ENCODE data around the gene PLA1A. TPM values are rescaled to one million over a fixed set of nuclear protein-coding genes. Genes with fewer than 3 reads are reported as not detected.

The PLA1A gene
- total and polyA plus RNA-seq, 11 donors: 0.58 to 23.8 (median 1.8) TPM

GRCh38 chr3:119619094-119619493 lies 21.4 kb downstream of the PLA1A start:
- 73 to 78% (median 76%) methylated on average over 7 of the region's 7 CpGs for WGBS, 4 donors
- no peak overlapping the region for H3K27ac ChIP-seq
- no peak for DNase-seq
- peak overlapping the region in 1 of 12 donors; percentile 1 for H3K4me3 ChIP-seq
- no peaks in the 10 kb centered on the region for H3K9me3 ChIP-seq
- TF ChIP-seq CTCF (IDR thresholded peaks at IDR 0.05) (no peak), POLR2A (IDR thresholded peaks at IDR 0.05) (no peak)
- H3K36me3 ChIP-seq: no peaks in the 10 kb centered on the region
- H3K27me3 ChIP-seq: no peaks in the 10 kb centered on the region
- H3K4me1 ChIP-seq: no peaks in the 10 kb centered on the region
- intact Hi-C loops (cut with DNase I): no loop called here
- peak in 1 of 4 donors; percentile 44 for ATAC-seq

- Histone ChIP-seq H3K27me3 (no peaks in the 10 kb centered on the region), H3K4me1 (peaks cover 0 to 8% (median 0%) of the 10 kb centered on the region in 12 donors), H3K4me3 (no peak overlapping the region), H3K9me3 (no peaks in the 10 kb centered on the region), H3K27ac (no peak overlapping the region), H3K36me3 (no peaks in the 10 kb centered on the region)
- no peak for TF ChIP-seq POLR2A (IDR thresholded peaks at IDR 0.05)
- no peak for TF ChIP-seq CTCF (IDR thresholded peaks at IDR 0.05)
- WGBS, 4 donors: 87 to 96% (median 93%) methylated on average over 5 of the region's 5 CpGs
- DNase-seq (no peak), ATAC-seq (no peak)
- intact Hi-C loops (cut with DNase I): loop anchor here in 1 of 10 donors (5.0 kb wide), 1 partner anchor 419 kb away; no protein-coding TSS in a partner anchor
Observed at GRCh38 chr3:119620899-119621298, 23.2 kb downstream of the PLA1A start.

- no peaks in the 10 kb centered on the region for H3K9me3 ChIP-seq
- ATAC-seq (no peak), DNase-seq (no peak)
- H3K27me3 ChIP-seq: no peaks in the 10 kb centered on the region
- H3K4me3 ChIP-seq: no peak overlapping the region
- TF ChIP-seq CTCF (IDR thresholded peaks at IDR 0.05) (no peak), POLR2A (IDR thresholded peaks at IDR 0.05) (no peak)
- H3K4me1 ChIP-seq: peaks cover 0 to 36% (median 17%) of the 10 kb centered on the region in 12 donors
- 93 to 95% (median 94%) methylated on average over 9 of the region's 9 CpGs for WGBS, 4 donors
- H3K27ac ChIP-seq: no peak overlapping the region
- intact Hi-C loops (cut with DNase I): loop anchor here in 1 of 10 donors (5.0 kb wide), 1 partner anchor 422 kb away; no protein-coding TSS in a partner anchor
- H3K36me3 ChIP-seq: no peaks in the 10 kb centered on the region
Observed at GRCh38 chr3:119624002-119624720, 26.5 kb downstream of the PLA1A start.

GRCh38 chr3:119625451-119626153 lies 27.9 kb downstream of the PLA1A start:
- Histone ChIP-seq H3K27me3 (no peaks in the 10 kb centered on the region), H3K27ac (peak overlapping the region in 1 of 12 donors; percentile 3), H3K36me3 (no peaks in the 10 kb centered on the region), H3K4me3 (no peak overlapping the region), H3K9me3 (no peaks in the 10 kb centered on the region), H3K4me1 (peaks cover 0 to 50% (median 27%) of the 10 kb centered on the region in 12 donors)
- 59 to 75% (median 63%) methylated on average over 8 of the region's 8 CpGs for WGBS, 4 donors
- no peak for DNase-seq
- intact Hi-C loops (cut with DNase I): loop anchor here in 1 of 10 donors (5.0 kb wide), 1 partner anchor 43 kb away; no protein-coding TSS in a partner anchor
- ATAC-seq: peak in 1 of 4 donors; percentile 2
- TF ChIP-seq POLR2A (IDR thresholded peaks at IDR 0.05): no peak
- no peak for TF ChIP-seq CTCF (IDR thresholded peaks at IDR 0.05)
